Mucosa of rectum (tissue), 2 donors: Measurements from ENCODE around the gene TSNAXIP1.
"Not testable (repeated sequence)": the region's sequence is repeated elsewhere in the genome, so short reads cannot be mapped to it uniquely, and the experiment has no call there.

Experiments used
- H3K27ac ChIP-seq, 2 donors: one replicate each; pipeline ENCODE4 v1.7.0; 2013; ENCODE audit warnings: inconsistent platforms in 2 of 2, low read depth in 2 of 2, low read length in 2 of 2
- H3K27me3 ChIP-seq, 2 donors: one replicate each; pipeline ENCODE4 v1.7.0; 2013; ENCODE audit warnings: low read length in 2 of 2; ENCODE audit not compliant: control insufficient read depth in 2 of 2, insufficient read depth in 2 of 2
- H3K36me3 ChIP-seq, 2 donors: one replicate each; pipeline ENCODE4 v1.7.0; 2013; ENCODE audit warnings: low read length in 2 of 2; ENCODE audit not compliant: control insufficient read depth in 2 of 2, insufficient read depth in 2 of 2
- H3K4me1 ChIP-seq, 2 donors: one replicate each; pipeline ENCODE4 v1.7.0; 2013; ENCODE audit warnings: low read length in 2 of 2, mild to moderate bottlenecking in 1 of 2; ENCODE audit not compliant: control insufficient read depth in 2 of 2, insufficient read depth in 2 of 2
- H3K4me3 ChIP-seq, 2 donors: one replicate each; pipeline ENCODE4 v1.7.0; 2013; ENCODE audit warnings: low read length in 2 of 2
- H3K9ac ChIP-seq, 2 donors: one replicate each; pipeline ENCODE4 v1.7.0; 2013; ENCODE audit warnings: low read length in 2 of 2, low read depth in 1 of 2, mild to moderate bottlenecking in 1 of 2
- H3K9me3 ChIP-seq, 2 donors: one replicate each; pipeline ENCODE4 v1.7.0; 2013; ENCODE audit warnings: low read length in 2 of 2; ENCODE audit not compliant: control insufficient read depth in 2 of 2
- donor health status: healthy.
- donor health status: Normal muscosa, but diverticular disease.

Gene TSNAXIP1

GRCh38 chr16:67857547-67858233, 51.0 kb downstream of the TSNAXIP1 start:
- Histone ChIP-seq H3K27me3 (no peaks in the 10 kb centered on the region), H3K9ac (peak overlapping the region in 1 of 2 donors; percentile 23), H3K27ac (peak overlapping the region; percentile 76), H3K36me3 (peaks cover 0 to 6% of the 10 kb centered on the region in 2 donors), H3K9me3 (no peaks in the 10 kb centered on the region), H3K4me3 (no peak overlapping the region), H3K4me1 (peaks cover 21 to 33% of the 10 kb centered on the region in 2 donors)

GRCh38 chr16:67858500-67858899, 51.8 kb downstream of the TSNAXIP1 start:
- Histone ChIP-seq H3K36me3 (peaks cover 0 to 6% of the 10 kb centered on the region in 2 donors), H3K4me3 (no peak overlapping the region), H3K9ac (peak overlapping the region in 1 of 2 donors; percentile 23), H3K27ac (peak overlapping the region; percentile 73 to 76), H3K9me3 (no peaks in the 10 kb centered on the region), H3K27me3 (no peaks in the 10 kb centered on the region), H3K4me1 (peaks cover 21 to 33% of the 10 kb centered on the region in 2 donors)

GRCh38 chr16:67860589-67861398, 54.1 kb downstream of the TSNAXIP1 start:
- Histone ChIP-seq H3K9ac (no peak overlapping the region), H3K27me3 (no peaks in the 10 kb centered on the region), H3K9me3 (no peaks in the 10 kb centered on the region), H3K4me3 (no peak overlapping the region), H3K36me3 (peaks cover 6 to 12% of the 10 kb centered on the region in 2 donors), H3K4me1 (peaks cover 21 to 33% of the 10 kb centered on the region in 2 donors), H3K27ac (peak overlapping the region in 1 of 2 donors; percentile 29)

GRCh38 chr16:67861877-67862276, 55.2 kb downstream of the TSNAXIP1 start:
- Histone ChIP-seq H3K36me3 (peaks cover 12 to 14% of the 10 kb centered on the region in 2 donors), H3K4me3 (no peak overlapping the region), H3K9me3 (no peaks in the 10 kb centered on the region), H3K27ac (no peak overlapping the region), H3K9ac (no peak overlapping the region), H3K27me3 (no peaks in the 10 kb centered on the region), H3K4me1 (peaks cover 21 to 31% of the 10 kb centered on the region in 2 donors)

- Histone ChIP-seq H3K27me3 (no peaks in the 10 kb centered on the region), H3K4me1 (peaks cover 11 to 21% of the 10 kb centered on the region in 2 donors), H3K27ac (peak overlapping the region; percentile 10 to 48), H3K36me3 (peaks cover 18 to 20% of the 10 kb centered on the region in 2 donors), H3K4me3 (no peak overlapping the region), H3K9me3 (no peaks in the 10 kb centered on the region), H3K9ac (no peak overlapping the region)
These were observed 56.2 kb downstream of the TSNAXIP1 start for GRCh38 chr16:67862623-67863583.

- Histone ChIP-seq H3K36me3 (peaks cover 28 to 29% of the 10 kb centered on the region in 2 donors), H3K4me1 (peaks cover 2 to 14% of the 10 kb centered on the region in 2 donors)
- not testable (repeated sequence) for H3K27ac ChIP-seq, H3K4me3 ChIP-seq, H3K9ac ChIP-seq, H3K9me3 ChIP-seq, H3K27me3 ChIP-seq
These were observed 57.4 kb downstream of the TSNAXIP1 start for GRCh38 chr16:67864044-67864443.

GRCh38 chr16:67864594-67864993, 57.9 kb downstream of the TSNAXIP1 start:
- H3K9me3 ChIP-seq: no peaks in the 10 kb centered on the region
- H3K27me3 ChIP-seq: no peaks in the 10 kb centered on the region

GRCh38 chr16:67865318-67865717, 58.6 kb downstream of the TSNAXIP1 start:
- Histone ChIP-seq H3K27ac (no peak overlapping the region), H3K36me3 (peaks cover 33 to 36% of the 10 kb centered on the region in 2 donors), H3K4me1 (peaks cover 2 to 14% of the 10 kb centered on the region in 2 donors), H3K9me3 (no peaks in the 10 kb centered on the region), H3K4me3 (no peak overlapping the region), H3K9ac (no peak overlapping the region), H3K27me3 (no peaks in the 10 kb centered on the region)

More at GRCh38 chr16:67864594-67864993, 57.9 kb downstream of the TSNAXIP1 start:
- Histone ChIP-seq H3K9ac (no peak overlapping the region), H3K4me3 (no peak overlapping the region), H3K36me3 (peaks cover 29% of the 10 kb centered on the region in 2 donors), H3K27ac (no peak overlapping the region), H3K4me1 (peaks cover 2 to 14% of the 10 kb centered on the region in 2 donors)

- Histone ChIP-seq H3K36me3 (peaks cover 34 to 40% of the 10 kb centered on the region in 2 donors), H3K9ac (no peak overlapping the region), H3K27me3 (no peaks in the 10 kb centered on the region), H3K27ac (no peak overlapping the region), H3K4me3 (no peak overlapping the region), H3K9me3 (no peaks in the 10 kb centered on the region), H3K4me1 (peaks cover 4 to 7% of the 10 kb centered on the region in 2 donors)
These were observed 61.6 kb downstream of the TSNAXIP1 start for GRCh38 chr16:67868290-67868689.
